ENCODE results near the gene P2RY8. TPM values are rescaled to one million over a fixed set of nuclear protein-coding genes. Genes with fewer than 3 reads are reported as not detected.

Gene P2RY8
- total RNA-seq, 1 experiment from 2014 or later, result 1.1 TPM

GRCh38 chrX:1419545-1420355, 117.2 kb downstream of the P2RY8 start:
- DNase-seq (ENCODE audit: low read depth), result no peak

GRCh38 chrX:1418901-1419544, 118.0 kb downstream of the P2RY8 start:
- no peak for DNase-seq (ENCODE audit: low read depth)

- DNase-seq (ENCODE audit: low read depth), result no peak
These were observed 118.8 kb downstream of the P2RY8 start for GRCh38 chrX:1417921-1418771.

DNA sequence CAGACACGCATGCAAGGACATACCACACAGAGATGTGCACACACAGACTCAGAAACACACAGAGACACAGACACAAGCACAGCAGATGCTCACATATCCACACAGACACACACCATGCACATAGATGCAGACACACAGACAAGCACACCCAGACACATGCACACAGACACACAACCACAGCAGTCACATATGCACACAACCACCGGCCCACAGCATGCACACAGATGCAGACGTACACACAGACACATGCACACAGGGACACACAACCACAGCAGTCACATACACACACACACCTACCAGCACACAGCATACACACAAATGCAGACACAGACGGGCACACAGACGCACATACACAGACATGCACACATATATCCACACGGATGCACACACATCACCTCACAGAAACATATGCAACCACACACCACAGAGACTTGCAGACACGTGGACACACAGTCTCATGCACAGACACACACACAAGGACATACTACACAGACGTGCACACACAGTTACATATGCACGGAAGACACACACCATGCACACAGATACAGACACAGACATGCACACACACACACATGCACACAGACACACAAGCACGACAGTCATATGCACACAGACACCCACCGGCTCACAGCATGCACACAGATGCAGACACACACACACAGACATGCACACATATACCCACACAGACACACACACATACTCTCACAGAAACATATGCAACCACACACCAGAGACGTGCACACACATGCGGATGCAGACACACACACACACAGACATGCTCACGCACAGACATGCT, 119.8 kb downstream of the P2RY8 start:
- DNase-seq (ENCODE audit: low read depth), result no peak

- DNase-seq (ENCODE audit: low read depth), result no peak
These were observed 120.6 kb downstream of the P2RY8 start for GRCh38 chrX:1416327-1416784.

Other genes starting within 250 kb of the P2RY8 start
- not detected in 2 replicates for gene IL3RA, start 200.4 kb downstream of the P2RY8 start, total RNA-seq (2014; rRNA removed; shearing (Covaris generic))
- 201 and 276 TPM in 2 replicates for gene SLC25A6, start 145.1 kb downstream of the P2RY8 start, total RNA-seq (2014; rRNA removed; shearing (Covaris generic))
- 10.0 and 12.3 TPM in 2 replicates for gene ASMTL, start 84.3 kb downstream of the P2RY8 start, total RNA-seq (2014; rRNA removed; shearing (Covaris generic))
- gene AKAP17A, start 54.4 kb upstream of the P2RY8 start, total RNA-seq (2014; rRNA removed; shearing (Covaris generic)), result 33.2 and 36.3 TPM in 2 replicates
- gene ASMT, start 77.9 kb upstream of the P2RY8 start, total RNA-seq (2014; rRNA removed; shearing (Covaris generic)), result 0.32 TPM in 1 of 2 replicates, not detected in the other

Data from HT1080 (cell line).